ENCODE data around the gene SLC22A1.

The SLC22A1 gene

DNA sequence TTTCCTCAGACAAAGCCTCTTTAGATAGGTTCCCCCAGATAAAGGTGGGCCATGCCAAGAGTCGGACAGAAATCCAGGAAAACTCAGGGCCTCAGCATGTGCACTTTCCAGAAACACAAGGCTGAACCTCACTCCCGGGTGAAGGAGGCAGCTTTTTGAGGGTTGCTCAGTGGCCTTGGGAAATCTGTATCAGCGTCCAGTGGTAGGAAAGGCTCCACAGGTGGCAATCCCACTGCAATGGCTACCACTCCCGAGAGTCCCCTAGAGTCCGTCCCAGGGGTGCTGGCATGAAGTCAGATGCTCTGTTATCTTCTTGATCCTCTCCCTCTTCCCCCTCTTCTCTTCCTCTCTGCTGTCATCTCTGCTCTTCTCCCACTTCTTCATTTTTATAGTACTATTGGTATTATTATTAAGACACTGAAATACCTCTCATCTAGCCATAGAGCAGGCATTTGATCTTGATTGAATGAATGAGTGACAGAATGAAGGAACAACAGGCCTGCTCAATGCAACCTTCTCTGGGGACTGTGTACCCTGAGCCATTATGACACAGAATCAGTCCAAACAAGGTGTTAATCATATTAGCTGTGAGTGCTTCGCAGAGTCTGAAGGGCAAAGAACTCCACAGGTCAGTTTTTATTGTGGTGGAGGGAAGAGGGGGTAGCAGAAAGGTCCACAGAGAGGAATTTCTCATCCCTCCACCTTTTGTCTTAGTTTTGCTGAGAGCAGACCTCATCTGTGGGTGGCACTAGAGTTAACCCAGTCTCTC is 13.3 kb downstream of the SLC22A1 start:
- ChIA-PET POLR2A (no interaction called here), CTCF (interaction anchor here (1.0 kb wide), 2 partner anchors 161 to 385 kb away, joined by 3 read pairs; no protein-coding TSS in a partner anchor)
- Histone ChIP-seq H3K27ac (ENCODE audit: extremely low read depth, low read depth, low read length) (no peak overlapping the region), H3K36me3 (ENCODE audit: control insufficient read depth in 2 of 2, insufficient read depth in 1 of 2, low read length in 2 of 2) (no peaks in the 10 kb centered on the region), H3K4me3 (ENCODE audit: low read depth, low read length) (no peak overlapping the region), H3K9me3 (ENCODE audit: control insufficient read depth, insufficient read depth, low read depth, low read length) (no peaks in the 10 kb centered on the region), H3K4me1 (ENCODE audit: control insufficient read depth, insufficient read depth, low read length) (no peaks in the 10 kb centered on the region)
- TF ChIP-seq ZNF670 (tag by site-specific recombination; IDR thresholded peaks at IDR 0.05; ENCODE audit: low read depth) (no peak), ZBTB26 (tag by site-specific recombination; optimal IDR thresholded peaks at IDR 0.05) (no peak)

DNA sequence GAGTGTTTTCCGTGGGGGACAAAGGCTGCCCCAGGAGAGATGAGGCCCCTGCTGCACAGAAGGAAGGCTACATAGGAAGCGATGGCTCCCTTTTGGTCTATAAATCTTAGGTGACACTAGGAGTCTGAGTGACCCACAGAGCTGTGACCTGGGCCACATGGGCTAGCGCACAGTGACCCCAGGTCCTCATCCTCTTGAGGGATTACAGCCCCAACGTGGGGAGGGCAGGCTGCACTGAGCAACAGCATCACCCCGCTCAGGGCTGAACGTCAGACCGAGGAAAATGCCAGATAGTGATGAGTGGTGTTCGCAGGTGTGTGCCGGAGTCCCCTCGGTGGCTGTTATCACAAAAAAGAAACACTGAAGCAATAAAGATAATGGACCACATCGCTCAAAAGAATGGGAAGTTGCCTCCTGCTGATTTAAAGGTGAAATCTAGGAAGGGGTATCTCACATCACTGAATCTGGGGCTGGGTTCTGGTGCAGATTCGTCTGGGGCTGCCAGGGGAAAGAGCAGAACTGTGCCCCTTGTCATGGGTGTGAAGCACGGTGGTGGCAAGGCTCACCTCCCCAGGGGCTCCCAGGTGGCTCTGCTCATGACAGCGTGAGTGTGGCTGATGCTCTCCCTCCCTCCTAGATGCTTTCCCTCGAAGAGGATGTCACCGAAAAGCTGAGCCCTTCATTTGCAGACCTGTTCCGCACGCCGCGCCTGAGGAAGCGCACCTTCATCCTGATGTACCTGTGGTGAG is 14.5 kb downstream of the SLC22A1 start:
- no peaks in the 10 kb centered on the region for H3K9me3 ChIP-seq (ENCODE audit: control insufficient read depth, insufficient read depth, low read depth, low read length)
- H3K4me1 ChIP-seq (ENCODE audit: control insufficient read depth, insufficient read depth, low read length), result no peaks in the 10 kb centered on the region
- H3K27ac ChIP-seq (ENCODE audit: extremely low read depth, low read depth, low read length), result no peak overlapping the region
- ChIA-PET CTCF (interaction anchor here (0.7 to 3.5 kb wide), 2 partner anchors 314 to 319 kb away, joined by 3 to 43 read pairs; no protein-coding TSS in a partner anchor), POLR2A (no interaction called here)
- H3K4me3 ChIP-seq (ENCODE audit: low read depth, low read length), result no peak overlapping the region
- no peak for TF ChIP-seq PBX3 (CRISPR knock-in tag; IDR thresholded peaks at IDR 0.05)
- TF ChIP-seq BCL6B (tag by site-specific recombination; IDR thresholded peaks at IDR 0.05), result no peak
- TF ChIP-seq GLIS1 (tag by site-specific recombination; IDR thresholded peaks at IDR 0.05), result 0 out of 2 replicates have a peak, but pooled peaks have one; percentile 11
- TF ChIP-seq ZNF416 (tag by site-specific recombination; IDR thresholded peaks at IDR 0.05), result no peak
- TF ChIP-seq ZIC2 (tag by site-specific recombination; IDR thresholded peaks at IDR 0.05), result 0 out of 2 replicates have a peak, but pooled peaks have one; percentile 10
- TF ChIP-seq MEIS1 (CRISPR knock-in tag; IDR thresholded peaks at IDR 0.05; ENCODE audit: borderline replicate concordance), result no peak
- TF ChIP-seq ZNF202 (tag by site-specific recombination; IDR thresholded peaks at IDR 0.05; ENCODE audit: borderline replicate concordance), result no peak
- TF ChIP-seq ZNF341 (tag by site-specific recombination; IDR thresholded peaks at IDR 0.05; ENCODE audit: low read depth), result peak; percentile 49
- TF ChIP-seq ZNF501 (tag by site-specific recombination; IDR thresholded peaks at IDR 0.05), result no peak
- TF ChIP-seq ELK4 (IDR thresholded peaks at IDR 0.05; ENCODE audit: borderline replicate concordance, low read depth, low read length), result no peak
- no peaks in the 10 kb centered on the region for H3K36me3 ChIP-seq (ENCODE audit: control insufficient read depth in 2 of 2, insufficient read depth in 1 of 2, low read length in 2 of 2)

GRCh38 chr6:160137130-160137988 is 15.7 kb downstream of the SLC22A1 start:
- ChIA-PET POLR2A (no interaction called here), CTCF (interaction anchor here (0.8 to 3.5 kb wide), 24 partner anchors 14 to 396 kb away, joined by 3 to 43 read pairs (median 4); no protein-coding TSS in a partner anchor)
- H3K9me3 ChIP-seq (ENCODE audit: control insufficient read depth, insufficient read depth, low read depth, low read length), result no peaks in the 10 kb centered on the region
- no peak overlapping the region for H3K27ac ChIP-seq (ENCODE audit: extremely low read depth, low read depth, low read length)
- no peaks in the 10 kb centered on the region for H3K4me1 ChIP-seq (ENCODE audit: control insufficient read depth, insufficient read depth, low read length)
- no peak overlapping the region for H3K4me3 ChIP-seq (ENCODE audit: low read depth, low read length)
- H3K36me3 ChIP-seq (ENCODE audit: control insufficient read depth in 2 of 2, insufficient read depth in 1 of 2, low read length in 2 of 2), result no peaks in the 10 kb centered on the region
- TF ChIP-seq ZBTB7A (tag by site-specific recombination; IDR thresholded peaks at IDR 0.05; ENCODE audit: low read depth), result no peak
- TF ChIP-seq RBAK (tag by site-specific recombination; IDR thresholded peaks at IDR 0.05), result no peak
- TF ChIP-seq ZNF37A (tag by site-specific recombination; IDR thresholded peaks at IDR 0.05), result no peak
- TF ChIP-seq, protein P1, sequence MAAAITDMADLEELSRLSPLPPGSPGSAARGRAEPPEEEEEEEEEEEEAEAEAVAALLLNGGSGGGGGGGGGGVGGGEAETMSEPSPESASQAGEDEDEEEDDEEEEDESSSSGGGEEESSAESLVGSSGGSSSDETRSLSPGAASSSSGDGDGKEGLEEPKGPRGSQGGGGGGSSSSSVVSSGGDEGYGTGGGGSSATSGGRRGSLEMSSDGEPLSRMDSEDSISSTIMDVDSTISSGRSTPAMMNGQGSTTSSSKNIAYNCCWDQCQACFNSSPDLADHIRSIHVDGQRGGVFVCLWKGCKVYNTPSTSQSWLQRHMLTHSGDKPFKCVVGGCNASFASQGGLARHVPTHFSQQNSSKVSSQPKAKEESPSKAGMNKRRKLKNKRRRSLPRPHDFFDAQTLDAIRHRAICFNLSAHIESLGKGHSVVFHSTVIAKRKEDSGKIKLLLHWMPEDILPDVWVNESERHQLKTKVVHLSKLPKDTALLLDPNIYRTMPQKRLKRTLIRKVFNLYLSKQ (tag by site-specific recombination; IDR thresholded peaks at IDR 0.05; ENCODE audit: borderline replicate concordance), result no peak
- no peak for TF ChIP-seq ZNF416 (tag by site-specific recombination; IDR thresholded peaks at IDR 0.05)
- TF ChIP-seq ZNF677 (tag by site-specific recombination; IDR thresholded peaks at IDR 0.05), result no peak
- TF ChIP-seq PBX3 (CRISPR knock-in tag; IDR thresholded peaks at IDR 0.05), result no peak
- no peak for TF ChIP-seq SALL2 (tag by site-specific recombination; IDR thresholded peaks at IDR 0.05; ENCODE audit: borderline replicate concordance)
- TF ChIP-seq ZNF560 (tag by site-specific recombination; IDR thresholded peaks at IDR 0.05; ENCODE audit: borderline replicate concordance), result no peak
